GM19324 (cell line): Measurements from ENCODE around the gene PIGZ.

Source experiments
- ATAC-seq: cut with Tn5 transposase; IDR thresholded peaks from one replicate; pipeline ENCODE4 v1.9.1; 2021; ENCODE audit warnings: mild to moderate bottlenecking, moderate library complexity; ENCODE audit not compliant: unreplicated experiment, low FRiP score

Gene PIGZ

GRCh38 chr3:196968233-196969133 lies at the start of gene PIGZ:
TSS of gene PIGZ (minus strand) at chr3:196968833. CDS start at chr3:196952031, 16,802 bp downstream.
- peak; percentile 55 for ATAC-seq

GRCh38 chr3:197017003-197017402 lies 48.4 kb upstream of the PIGZ start:
- ATAC-seq = no peak

GRCh38 chr3:197015790-197016736 lies 47.4 kb upstream of the PIGZ start:
- ATAC-seq = no peak

DNA sequence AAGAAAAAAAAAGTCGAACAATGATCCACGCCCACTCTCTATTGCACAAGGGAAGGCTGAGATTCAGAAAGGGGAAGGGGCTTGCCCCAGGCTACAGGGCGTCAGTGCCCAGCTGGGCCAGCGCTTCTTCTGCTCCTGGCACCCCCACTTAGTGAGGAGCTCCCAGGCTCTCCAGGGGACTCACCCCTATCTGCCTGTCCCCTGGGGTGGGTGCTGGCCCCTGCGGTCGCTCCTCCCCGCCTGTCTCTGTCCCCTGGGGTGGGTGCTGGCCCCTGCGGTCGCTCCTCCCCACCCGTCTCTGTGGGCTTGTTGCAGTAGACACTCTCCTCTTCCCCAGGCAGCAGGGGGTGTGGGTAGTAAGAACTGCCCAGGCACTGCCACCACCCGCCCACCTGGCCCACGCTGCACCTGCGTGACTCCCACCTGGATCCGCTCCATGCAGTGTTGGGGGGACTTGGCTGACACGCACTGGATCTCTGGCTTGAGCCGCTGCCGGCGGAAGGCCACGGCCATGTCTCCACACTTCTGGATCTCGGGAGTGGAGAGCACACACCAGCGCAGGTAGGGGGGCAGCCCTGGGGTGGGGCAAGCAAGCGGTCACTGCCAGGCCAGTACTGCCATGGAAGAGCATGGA lies 46.4 kb upstream of the PIGZ start:
- ATAC-seq = no peak

- no peak for ATAC-seq
Measured at GRCh38 chr3:197014024-197014423, 45.4 kb upstream of the PIGZ start.

- no peak for ATAC-seq
Measured at GRCh38 chr3:197012540-197012883, 43.9 kb upstream of the PIGZ start.

GRCh38 chr3:197011780-197012539 lies 43.3 kb upstream of the PIGZ start:
- ATAC-seq = no peak

DNA sequence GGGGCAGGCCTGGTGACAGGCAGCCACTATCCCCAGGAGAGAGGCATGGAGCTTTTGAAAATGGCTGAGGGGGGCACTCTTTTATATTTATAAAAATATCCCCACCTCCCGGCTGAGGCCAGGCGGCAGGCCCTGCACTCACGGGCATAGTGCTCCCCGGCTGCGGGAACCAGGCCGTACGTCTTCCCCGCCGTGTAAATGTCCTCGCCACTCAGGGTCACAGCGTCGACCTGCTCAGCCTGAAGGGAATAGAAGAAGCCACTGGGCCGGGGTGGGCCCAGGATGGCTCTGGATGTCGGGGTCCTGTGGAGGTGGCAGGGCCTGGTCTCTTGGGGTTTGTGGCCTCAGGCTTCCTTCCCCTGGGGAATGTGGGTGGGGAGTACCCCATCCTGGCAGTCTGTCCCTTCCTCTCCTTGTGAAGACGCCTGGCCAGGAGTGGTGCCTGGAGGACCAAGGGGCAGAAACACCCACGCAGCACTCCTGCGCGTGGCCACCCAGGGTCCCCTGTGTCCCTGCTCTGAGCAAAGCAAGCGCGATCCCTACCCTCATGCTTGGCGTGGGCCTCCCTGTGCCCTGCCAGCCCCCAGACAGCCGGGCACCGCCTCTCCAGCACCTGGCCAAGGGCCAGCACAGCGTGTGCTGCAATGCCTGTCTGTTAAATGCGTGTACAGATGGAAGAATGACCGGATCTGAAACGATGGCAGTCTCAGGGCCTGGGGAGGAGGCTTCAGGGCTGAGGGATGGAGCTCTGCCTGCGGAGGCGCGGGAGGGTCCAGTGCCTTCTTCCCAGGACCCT lies 42.1 kb upstream of the PIGZ start:
- ATAC-seq = no peak

DNA sequence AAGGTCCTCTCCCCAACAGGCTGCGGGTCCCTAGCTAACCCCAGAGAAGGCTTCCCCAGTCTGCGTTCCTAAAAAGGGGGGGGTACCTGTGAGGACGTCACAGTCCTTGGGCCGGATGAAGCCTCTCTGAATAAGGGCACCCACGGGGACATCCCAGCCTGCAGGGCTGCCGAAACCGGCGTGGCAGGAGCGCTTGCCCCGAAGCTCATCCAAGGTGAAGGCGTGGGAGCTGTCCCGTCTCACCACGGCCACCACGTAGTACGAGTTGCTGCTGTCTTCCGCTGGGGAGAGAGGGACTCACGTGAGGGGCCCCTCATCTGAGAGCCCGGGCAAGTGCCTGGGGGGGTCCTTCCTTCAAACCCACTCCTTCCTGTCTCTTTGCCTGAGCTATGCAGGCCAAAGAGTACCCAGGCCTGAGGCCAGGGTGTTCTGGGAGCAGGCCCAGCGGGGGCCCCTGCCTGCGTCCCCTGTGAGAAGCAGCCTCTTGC lies 40.9 kb upstream of the PIGZ start:
- no peak for ATAC-seq

GRCh38 chr3:197008436-197009209 lies 40.0 kb upstream of the PIGZ start:
- ATAC-seq = no peak

- ATAC-seq = no peak
Measured at GRCh38 chr3:197007953-197008352, 39.3 kb upstream of the PIGZ start.

DNA sequence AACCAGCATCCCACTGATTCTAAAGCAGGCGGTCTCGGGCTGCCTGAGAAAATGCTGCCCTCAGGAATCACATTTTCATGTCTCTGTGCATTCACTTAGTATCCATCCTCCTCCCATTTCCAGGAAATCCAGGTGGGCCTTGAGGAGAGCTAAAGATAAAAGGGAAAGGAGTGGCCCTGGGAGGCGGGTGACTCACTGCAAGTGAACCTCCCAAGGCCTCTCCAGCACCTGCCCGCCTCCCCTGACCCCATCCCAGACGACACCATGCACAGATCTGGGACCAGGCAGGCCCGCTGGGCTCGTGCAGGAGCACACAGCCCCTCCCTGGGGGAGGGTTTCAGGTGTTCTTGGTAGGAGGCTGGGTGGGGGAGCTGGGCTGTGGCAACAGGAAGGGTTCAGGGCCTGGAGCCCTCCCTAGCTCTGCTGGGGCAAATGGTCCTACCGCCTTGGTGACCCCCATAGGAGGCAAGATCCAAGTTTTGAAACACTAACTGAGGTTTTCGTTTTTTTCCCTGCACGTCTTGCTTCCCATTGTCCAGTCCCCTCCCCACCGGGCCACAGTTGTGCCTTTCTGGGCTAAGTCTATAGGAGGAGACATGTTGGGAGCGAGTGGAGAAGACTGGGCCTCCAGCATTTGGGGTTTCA lies 38.8 kb upstream of the PIGZ start:
- ATAC-seq = no peak

DNA sequence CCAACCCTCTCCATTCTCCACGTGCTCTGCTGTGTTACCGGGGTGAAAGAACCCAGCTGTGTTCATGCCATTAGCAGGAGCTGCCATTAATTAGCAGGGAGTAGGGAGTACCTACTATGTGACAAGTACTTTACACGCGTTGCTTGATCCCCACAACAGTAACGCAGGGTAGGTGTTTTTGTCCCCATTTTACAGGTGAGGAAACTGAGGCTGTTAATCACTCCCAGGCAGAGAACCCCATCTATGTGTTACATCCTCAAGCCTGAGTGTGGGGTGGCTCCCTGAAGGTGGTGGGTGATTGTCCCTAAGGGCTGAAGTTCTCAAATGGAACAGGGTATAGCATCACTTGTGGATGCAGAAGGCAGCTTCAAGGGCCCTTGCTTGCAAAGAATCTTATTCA lies 38.2 kb upstream of the PIGZ start:
- ATAC-seq = no peak

GRCh38 chr3:197006446-197006845 lies 37.8 kb upstream of the PIGZ start:
- no peak for ATAC-seq

- no peak for ATAC-seq
Measured at GRCh38 chr3:197003461-197004385, 35.1 kb upstream of the PIGZ start.

DNA sequence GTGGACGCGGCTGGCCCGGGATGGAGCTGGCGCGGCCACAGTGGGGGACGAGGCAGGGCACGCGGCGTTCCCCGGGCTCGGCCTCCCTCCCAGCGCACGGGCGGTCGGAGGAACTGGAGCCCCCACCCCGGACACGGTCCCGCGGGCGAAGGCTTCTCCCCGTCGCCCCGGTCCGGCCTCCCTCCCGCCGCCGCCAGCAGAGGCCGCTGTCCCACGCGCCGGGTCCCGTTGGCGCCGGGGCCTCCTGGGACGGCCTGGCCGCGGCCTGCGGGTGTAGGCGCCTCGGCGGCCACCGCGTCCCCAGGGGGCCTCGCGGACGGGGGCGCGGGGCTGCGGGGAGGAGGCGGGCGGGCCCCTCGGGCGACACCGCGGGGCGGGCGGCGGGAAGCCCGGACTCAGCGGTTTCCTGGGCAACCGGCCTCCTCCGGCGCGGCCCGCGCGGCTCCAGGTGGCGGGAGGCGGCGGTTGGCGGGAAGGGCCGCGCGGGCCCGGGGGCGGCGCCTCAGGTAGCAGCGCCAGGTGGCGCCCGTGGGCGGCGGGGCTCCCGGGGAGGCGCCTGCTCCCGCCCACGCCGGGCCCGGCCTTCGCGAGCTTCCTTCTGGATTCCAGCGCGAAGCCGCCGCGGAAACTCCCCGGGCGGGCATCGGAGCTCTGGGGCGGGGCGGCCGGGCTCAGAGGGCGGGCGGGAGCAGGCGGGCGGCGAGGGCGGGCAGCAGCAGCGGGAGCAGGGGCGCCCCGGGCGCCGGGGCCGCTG lies 34.2 kb upstream of the PIGZ start:
- ATAC-seq = peak; percentile 76
